ENCODE results near the gene MALAT1. TPM values are rescaled to one million over a fixed set of nuclear protein-coding genes. Genes with fewer than 3 reads are reported as not detected.

Gene MALAT1
- total and polyA plus RNA-seq, 2 of the 13 experiments (the other 11 are each of a cell fraction or from before 2014, with no cell fraction given), result 143 to 1,237 TPM

DNA sequence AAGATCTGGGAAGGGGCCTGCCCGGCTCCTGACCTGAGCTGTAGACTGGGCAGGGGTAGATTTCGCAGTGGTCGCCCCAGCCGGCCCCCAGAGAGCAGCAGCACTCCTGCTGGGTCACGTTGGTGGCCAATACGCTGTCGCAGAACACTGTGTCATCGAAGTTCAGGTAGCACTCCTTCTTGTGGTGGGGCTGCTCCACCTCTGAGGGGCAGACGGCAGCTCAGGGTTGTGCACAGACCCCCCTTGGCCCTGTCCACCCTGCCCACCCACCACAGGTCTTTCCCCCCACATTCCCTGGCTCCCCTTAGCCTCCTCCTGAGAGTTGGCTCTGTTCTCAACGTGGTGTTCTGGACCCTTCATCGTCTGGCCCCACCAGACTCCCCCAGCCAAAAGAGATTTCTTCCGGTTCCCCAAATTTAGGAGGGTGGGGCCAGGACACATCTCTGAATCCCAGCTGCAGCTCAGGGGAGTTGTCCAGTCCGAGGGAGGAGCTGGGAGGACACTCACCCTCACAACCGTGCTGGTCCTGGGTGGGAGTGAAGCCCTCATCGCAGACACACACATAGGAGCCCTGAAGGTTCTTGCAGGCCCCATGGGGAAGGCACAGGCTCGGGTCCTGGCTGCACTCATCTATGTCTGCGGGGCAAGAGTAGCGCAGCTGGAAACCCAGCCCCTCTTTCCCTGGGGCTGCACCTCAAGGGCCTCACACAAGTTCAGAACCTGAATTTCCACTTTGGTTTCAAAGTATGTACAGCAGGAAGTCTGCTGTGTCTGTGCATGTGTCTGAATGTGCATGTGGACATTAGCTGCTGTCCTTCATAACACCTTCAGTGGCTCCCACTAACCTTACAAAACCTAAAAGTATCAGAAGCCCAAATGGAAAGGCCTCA lies 42.5 kb downstream of the MALAT1 start (continued):
- TF ChIP-seq SRSF1 (optimal IDR thresholded peaks at IDR 0.05; ENCODE audit: low read depth, low read length) (peak; percentile 8), ZNF687 (CRISPR knock-in tag; IDR thresholded peaks at IDR 0.05) (peak; percentile 38; the same call in 1 of the 2 replicates)
- TF ChIP-seq, protein P1, sequence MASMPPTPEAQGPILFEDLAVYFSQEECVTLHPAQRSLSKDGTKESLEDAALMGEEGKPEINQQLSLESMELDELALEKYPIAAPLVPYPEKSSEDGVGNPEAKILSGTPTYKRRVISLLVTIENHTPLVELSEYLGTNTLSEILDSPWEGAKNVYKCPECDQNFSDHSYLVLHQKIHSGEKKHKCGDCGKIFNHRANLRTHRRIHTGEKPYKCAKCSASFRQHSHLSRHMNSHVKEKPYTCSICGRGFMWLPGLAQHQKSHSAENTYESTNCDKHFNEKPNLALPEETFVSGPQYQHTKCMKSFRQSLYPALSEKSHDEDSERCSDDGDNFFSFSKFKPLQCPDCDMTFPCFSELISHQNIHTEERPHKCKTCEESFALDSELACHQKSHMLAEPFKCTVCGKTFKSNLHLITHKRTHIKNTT (CRISPR knock-in tag; IDR thresholded peaks at IDR 0.05), result no peak

DNA sequence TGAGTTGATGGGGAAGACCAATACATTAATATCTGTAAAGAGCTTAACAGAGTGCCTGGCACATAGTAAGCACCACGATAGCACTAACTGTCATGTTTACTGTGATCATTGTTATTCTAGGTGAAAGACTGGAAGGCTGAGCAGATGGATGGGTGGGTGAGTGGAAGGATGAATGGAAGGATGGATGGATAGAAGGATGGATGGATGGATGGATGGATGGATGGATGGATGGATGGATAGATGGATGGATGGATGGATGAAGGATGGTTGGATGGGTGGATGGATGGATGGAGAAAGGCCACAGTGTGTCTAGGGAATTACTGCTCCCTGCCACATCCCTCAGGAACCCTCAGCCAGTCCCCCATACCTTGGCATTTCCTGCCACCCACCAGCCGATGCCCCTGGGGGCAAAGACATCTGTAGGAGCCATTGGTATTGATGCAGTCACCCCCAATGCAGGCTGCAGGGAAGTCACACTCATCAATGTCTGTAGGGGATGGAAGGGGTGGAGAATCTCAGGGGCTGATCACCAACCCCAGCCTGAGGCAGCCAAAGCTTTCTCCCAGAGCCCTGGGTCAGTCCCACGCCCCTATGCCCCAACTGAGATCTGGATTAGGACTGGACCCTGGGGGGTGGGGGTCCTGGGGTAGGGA lies 44.0 kb downstream of the MALAT1 start:
- Histone ChIP-seq H3K9me3 (ENCODE audit: low read length) (no peaks in the 10 kb centered on the region), H3K27me3 (ENCODE audit: control insufficient read depth in 1 of 2, insufficient read depth in 2 of 2, low read length in 2 of 2) (no peaks in the 10 kb centered on the region), H3K36me3 (replicated peaks in 1 of 2; ENCODE audit: control insufficient read depth in 1 of 2, insufficient read depth in 2 of 2, low read length in 2 of 2) (peaks cover 1 to 11% of the 10 kb centered on the region in 2 experiments; a peak in 2 of 5 replicates), H4K20me1 (ENCODE audit: insufficient read depth, low read length) (no peaks in the 10 kb centered on the region), H2AFZ (ENCODE audit: low read length) (no peak overlapping the region), H3K4me1 (ENCODE audit: insufficient read depth, low read length) (peaks cover 14% of the 10 kb centered on the region), H3K27ac (ENCODE audit: extremely low read length, insufficient read depth, low read length) (no peak overlapping the region), H3K79me2 (ENCODE audit: insufficient read depth, low read length) (no peaks in the 10 kb centered on the region), H3K9ac (ENCODE audit: insufficient read depth, low read depth, low read length) (no peak overlapping the region), H3K4me2 (ENCODE audit: low read depth, low read length) (no peak overlapping the region), H3K4me3 (replicated peaks in 1 of 3; ENCODE audit: insufficient read depth in 1 of 3, low read depth in 2 of 3, low read length in 3 of 3) (no peak overlapping the region)
- CTCF ChIA-PET (ENCODE audit: low intra/inter-chr PET ratio, low total read pairs), result no interaction called here
- ATAC-seq (no peak), DNase-seq (ENCODE audit: low spot score) (no peak), FAIRE-seq (no peak)
- BruUV-seq (replicated peaks), result no TSS peak
- intact Hi-C loops (cut with micrococcal nuclease; ENCODE audit: unreplicated experiment) (no loop called here), in situ Hi-C loops (cut with HindIII; ENCODE audit: extremely low pct_ligation_motif_present, low pct_unique_long_range_greater_than_20kb) (loop anchor here (5.0 kb wide), 1 partner anchor 44 kb away; no protein-coding TSS in a partner anchor)
- POLR2A ChIA-PET, result interaction anchor here (1.4 kb wide), 1 partner anchor 13 kb away, joined by 3 read pairs; no protein-coding TSS in a partner anchor
- WGBS (ENCODE audit: low lambda C conversion rate), result 94% methylated on average over 2 of the region's 3 CpGs
- TF ChIP-seq SOX6 (IDR thresholded peaks at IDR 0.05), result no peak
- TF ChIP-seq SOX6 (CRISPR knock-in tag; IDR thresholded peaks at IDR 0.05), result no peak
- TF ChIP-seq BORCS8-MEF2B (CRISPR knock-in tag; IDR thresholded peaks at IDR 0.05), result no peak
- no peak for TF ChIP-seq NAIF1 (CRISPR knock-in tag; IDR thresholded peaks at IDR 0.05; ENCODE audit: borderline replicate concordance)
- TF ChIP-seq RXRB (CRISPR knock-in tag; IDR thresholded peaks at IDR 0.05; ENCODE audit: borderline replicate concordance), result no peak
- no peak for TF ChIP-seq ATF2 (CRISPR knock-in tag; IDR thresholded peaks at IDR 0.05)
- TF ChIP-seq MAFG (CRISPR knock-in tag; IDR thresholded peaks at IDR 0.05), result no peak
- no peak for TF ChIP-seq PHB2 (IDR thresholded peaks at IDR 0.05; ENCODE audit: partially characterized antibody)
- TF ChIP-seq PCBP1 (IDR thresholded peaks at IDR 0.05; ENCODE audit: borderline replicate concordance, low read depth, low read length), result no peak
- TF ChIP-seq ZNF101 (CRISPR knock-in tag; IDR thresholded peaks at IDR 0.05; ENCODE audit: borderline replicate concordance, low read depth), result no peak

Measured in HepG2 (cell line).